Neuronal stem cell (in vitro differentiated cells): ENCODE results near the gene SLC11A1.
A peak's percentile ranks its signal among the peaks of the same experiment; 100 is the strongest.

Experiments used
- DNase-seq: peaks from one replicate; pipeline ENCODE4 v3.0.0-alpha.2; 2013; ENCODE audit warnings: low spot score
- H2AFZ ChIP-seq: one replicate; pipeline ENCODE4 v1.6.1; 2013; ENCODE audit warnings: mild to moderate bottlenecking, low read length, inconsistent platforms
- H2AK5ac ChIP-seq: 2 replicates; pipeline ENCODE4 v1.6.1; 2013; ENCODE audit warnings: low read depth, mild to moderate bottlenecking, inconsistent platforms, low read length, moderate library complexity, mixed read lengths
- H2BK120ac ChIP-seq: 2 replicates; pipeline ENCODE4 v1.6.1; 2013; ENCODE audit warnings: low read depth, mild to moderate bottlenecking, inconsistent platforms, low read length, moderate library complexity, mixed read lengths
- H2BK12ac ChIP-seq: one replicate; pipeline ENCODE4 v1.6.1; 2013; ENCODE audit warnings: low read length, inconsistent platforms
- H2BK15ac ChIP-seq: 2 replicates; pipeline ENCODE4 v1.6.1; 2013; ENCODE audit warnings: mild to moderate bottlenecking, low read length, inconsistent platforms, mixed read lengths
- H2BK5ac ChIP-seq: one replicate; pipeline ENCODE4 v1.6.1; 2013; ENCODE audit warnings: inconsistent platforms, mild to moderate bottlenecking, low read length, moderate library complexity
- H3K14ac ChIP-seq: one replicate; pipeline ENCODE4 v1.6.1; 2013; ENCODE audit warnings: low read length, inconsistent platforms
- H3K18ac ChIP-seq: 2 replicates; pipeline ENCODE4 v1.6.1; 2013; ENCODE audit warnings: low read length, inconsistent platforms
- H3K23ac ChIP-seq: 2 replicates; pipeline ENCODE4 v1.6.1; 2013; ENCODE audit warnings: low read depth, mild to moderate bottlenecking, mixed read lengths, low read length, inconsistent platforms; ENCODE audit not compliant: poor library complexity
- H3K27ac ChIP-seq: replicated peaks from 3 replicates; pipeline ENCODE4 v1.5.1; 2013; ENCODE audit warnings: low read length, inconsistent platforms
- H3K27me3 ChIP-seq, 3 experiments: 2 replicates each; pipeline ENCODE4 v1.6.1; 2013; ENCODE audit warnings: low read length in 3 of 3, mild to moderate bottlenecking in 2 of 3, inconsistent platforms in 1 of 3, low read depth in 1 of 3, mixed read lengths in 1 of 3, moderate library complexity in 1 of 3; ENCODE audit not compliant: control insufficient read depth in 3 of 3, insufficient read depth in 3 of 3
- H3K36me3 ChIP-seq, 2 donors: replicated peaks in 1 of 2; 2 replicates each; pipeline ENCODE4 v1.6.1; 2013; ENCODE audit warnings: low read length in 2 of 2; ENCODE audit not compliant: control insufficient read depth in 2 of 2, insufficient read depth in 2 of 2
- H3K4ac ChIP-seq: 2 replicates; pipeline ENCODE4 v1.6.1; 2013; ENCODE audit warnings: inconsistent platforms, mild to moderate bottlenecking, low read length, moderate library complexity
- H3K4me1 ChIP-seq, 2 donors: 1 replicate in 1 of 2; 2 replicates in 1 of 2; pipeline ENCODE4 v1.6.1; 2013; ENCODE audit warnings: low read length in 2 of 2, low read depth in 1 of 2; ENCODE audit not compliant: control insufficient read depth in 2 of 2, insufficient read depth in 1 of 2
- H3K4me2 ChIP-seq: one replicate; pipeline ENCODE4 v1.6.1; 2013; ENCODE audit warnings: mild to moderate bottlenecking, low read length, inconsistent platforms; ENCODE audit not compliant: insufficient read depth, poor library complexity, severe bottlenecking
- H3K4me3 ChIP-seq, 2 donors: 2 replicates each; pipeline ENCODE4 v1.5.1; 2013; ENCODE audit warnings: low read length in 2 of 2, mild to moderate bottlenecking in 2 of 2, inconsistent platforms in 1 of 2, moderate library complexity in 1 of 2
- H3K79me1 ChIP-seq: one replicate; pipeline ENCODE4 v1.6.1; 2013; ENCODE audit warnings: low read depth, mild to moderate bottlenecking, inconsistent platforms, low read length, moderate library complexity
- H3K9ac ChIP-seq: one replicate; pipeline ENCODE4 v1.6.1; 2013; ENCODE audit warnings: mild to moderate bottlenecking, low read depth, low read length, inconsistent platforms; ENCODE audit not compliant: poor library complexity
- H3K9me3 ChIP-seq, 2 donors: replicated peaks in 1 of 2; 2 replicates each; pipeline versions ENCODE3 to v1.6.1; 2013; ENCODE audit warnings: low read length in 2 of 2, mild to moderate bottlenecking in 2 of 2, inconsistent platforms in 1 of 2, low read depth in 1 of 2, mixed read lengths in 1 of 2, moderate library complexity in 1 of 2; ENCODE audit not compliant: control insufficient read depth in 2 of 2, insufficient read depth in 1 of 2
- H4K8ac ChIP-seq: one replicate; pipeline ENCODE4 v1.6.1; 2013; ENCODE audit warnings: low read depth, mild to moderate bottlenecking, inconsistent platforms, low read length, moderate library complexity
- H4K91ac ChIP-seq: one replicate; pipeline ENCODE4 v1.6.1; 2013; ENCODE audit warnings: low read length, low read depth, mild to moderate bottlenecking, inconsistent platforms; ENCODE audit not compliant: poor library complexity
- WGBS, 2 donors: extraction: QIAGEN DNeasy Blood & Tissue Kit; methylation state at CpG; one replicate each; pipeline ENCODE4 v1.1.7; 2013; ENCODE audit warnings: missing lambda C conversion rate in 2 of 2, mixed read lengths in 1 of 2; ENCODE audit not compliant: insufficient read length in 2 of 2, insufficient replicate concordance in 1 of 2; ENCODE audit errors: extremely low coverage in 2 of 2; 5-methylcytosine and 5-hydroxymethylcytosine counted together

SLC11A1 gene

DNA sequence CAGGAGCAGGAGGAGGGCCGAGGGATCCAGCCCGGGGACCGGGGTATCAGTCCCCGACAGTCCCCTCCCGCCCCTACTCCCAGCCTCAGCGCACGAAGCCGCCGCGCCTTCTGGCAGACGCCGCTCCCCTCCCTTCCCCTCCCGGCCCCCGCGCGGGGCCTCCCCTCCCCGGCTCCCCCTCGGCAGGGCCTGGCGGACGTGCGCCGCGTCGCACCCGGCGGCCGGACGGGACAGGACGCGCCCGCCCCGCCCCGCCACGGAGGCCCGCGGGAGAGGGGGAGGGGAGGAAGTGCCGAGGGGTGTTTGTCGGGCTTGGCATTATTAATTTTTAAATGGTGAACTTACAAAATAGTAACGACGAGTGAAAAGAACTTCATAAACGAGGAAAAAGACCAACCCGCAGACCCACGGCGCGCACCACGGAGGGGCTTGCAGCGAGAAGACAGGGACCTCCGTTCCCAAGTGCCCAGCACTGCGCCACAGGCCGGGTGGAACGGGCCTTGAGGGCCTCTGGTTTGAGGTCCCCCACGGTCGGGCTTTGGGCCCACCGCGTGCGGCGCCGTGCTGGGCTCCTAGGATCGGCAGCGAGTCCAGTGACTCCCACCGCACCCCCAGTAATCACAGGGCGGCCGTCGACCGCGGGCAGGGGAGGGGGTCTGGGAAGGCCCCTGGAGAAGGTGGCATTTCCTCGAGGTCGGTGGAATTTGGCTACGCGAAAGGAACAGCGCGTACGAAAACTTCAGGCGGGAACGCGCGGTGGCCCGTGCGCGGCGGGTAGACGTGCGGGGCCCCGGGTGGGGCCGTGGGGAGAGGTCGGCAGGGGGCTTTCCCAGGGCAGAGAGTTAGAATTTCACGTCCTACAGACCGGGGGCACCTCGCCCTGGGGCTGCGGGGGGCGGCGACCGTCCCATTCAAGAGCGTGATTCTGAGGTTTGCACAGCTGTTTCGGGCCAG lies 16.6 kb downstream of the SLC11A1 start:
- Histone ChIP-seq H3K23ac (peak overlapping the region; percentile 69), H3K18ac (peak overlapping the region; percentile 91), H3K9ac (peak overlapping the region; percentile 63), H4K91ac (no peak overlapping the region), H2AK5ac (peak overlapping the region; percentile 99), H3K4me1 (peaks cover 28 to 30% of the 10 kb centered on the region in 2 donors), H2AFZ (peak overlapping the region; percentile 92), H3K4me2 (peak overlapping the region; percentile 78), H3K79me1 (peaks cover 8% of the 10 kb centered on the region), H3K27ac (no peak overlapping the region), H4K8ac (no peak overlapping the region), H2BK5ac (peak overlapping the region; percentile 9), H3K4ac (peak overlapping the region; percentile 23), H3K14ac (peak overlapping the region; percentile 71), H2BK15ac (peak overlapping the region; percentile 94), H3K9me3 (peaks cover 0 to 3% of the 10 kb centered on the region in 2 donors), H3K36me3 (peaks cover 13 to 24% of the 10 kb centered on the region in 2 donors), H2BK12ac (peak overlapping the region; percentile 88), H3K27me3 (peaks cover 22 to 44% (median 35%) of the 10 kb centered on the region in 3 experiments), H2BK120ac (peak overlapping the region; percentile 72), H3K4me3 (peak overlapping the region; percentile 73 to 92)
- peak; percentile 31 for DNase-seq
- WGBS, 2 donors, result no CpG with 5 or more reads among the region's 95 CpGs

DNA sequence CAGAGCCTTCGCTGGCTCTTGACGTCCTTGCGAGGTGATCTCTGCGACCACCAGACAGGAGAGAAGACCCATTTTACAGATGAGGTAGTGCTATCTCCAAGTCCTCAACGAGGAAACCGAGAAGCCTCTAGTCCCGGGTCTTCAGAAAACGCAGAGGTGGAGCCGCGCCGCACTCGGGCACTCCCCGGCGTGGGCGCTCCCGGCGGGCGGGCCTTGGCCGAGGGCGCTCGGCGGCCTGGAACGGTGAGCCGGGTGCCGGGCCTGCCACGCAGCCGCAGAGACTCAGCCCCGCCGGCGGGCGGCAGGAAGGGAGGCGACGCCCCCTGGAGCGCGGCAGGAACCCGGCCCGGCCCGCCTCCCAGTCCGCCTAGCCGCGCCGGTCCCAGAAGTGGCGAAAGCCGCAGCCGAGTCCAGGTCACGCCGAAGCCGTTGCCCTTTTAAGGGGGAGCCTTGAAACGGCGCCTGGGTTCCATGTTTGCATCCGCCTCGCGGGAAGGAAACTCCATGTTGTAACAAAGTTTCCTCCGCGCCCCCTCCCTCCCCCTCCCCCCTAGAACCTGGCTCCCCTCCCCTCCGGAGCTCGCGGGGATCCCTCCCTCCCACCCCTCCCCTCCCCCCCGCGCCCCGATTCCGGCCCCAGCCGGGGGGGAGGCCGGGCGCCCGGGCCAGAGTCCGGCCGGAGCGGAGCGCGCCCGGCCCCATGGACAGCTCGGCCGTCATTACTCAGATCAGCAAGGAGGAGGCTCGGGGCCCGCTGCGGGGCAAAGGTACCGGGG lies 17.5 kb downstream of the SLC11A1 start, which contains the start of gene CTDSP1:
TSS of gene CTDSP1 (plus strand) at position 478 of the 776 bp plus-strand sequence. CDS start at position 701, 223 bp downstream.
- no peak within 1 kb of the TSS for H3K27ac ChIP-seq
- H3K14ac ChIP-seq, result peak within 1 kb of the TSS; percentile 94
- H2AFZ ChIP-seq, result peak within 1 kb of the TSS; percentile 92
- WGBS, 2 donors, result no CpG with 5 or more reads among the region's 78 CpGs
- peak within 1 kb of the TSS; percentile 66 for H3K4ac ChIP-seq
- H3K18ac ChIP-seq, result peak within 1 kb of the TSS; percentile 98
- H3K36me3 ChIP-seq, result peaks cover 20 to 33% of the 10 kb centered on the region in 2 donors
- peaks cover 0 to 3% of the 10 kb centered on the region in 2 donors for H3K9me3 ChIP-seq
- peak within 1 kb of the TSS; percentile 91 to 92 for H3K4me3 ChIP-seq
- H3K9ac ChIP-seq, result peak within 1 kb of the TSS; percentile 96
- H2AK5ac ChIP-seq, result peak within 1 kb of the TSS; percentile 99
- H2BK12ac ChIP-seq, result peak within 1 kb of the TSS; percentile 88
- H2BK5ac ChIP-seq, result peak within 1 kb of the TSS; percentile 90
- no peak within 1 kb of the TSS for H4K8ac ChIP-seq
- no peak within 1 kb of the TSS for H4K91ac ChIP-seq
- H3K4me1 ChIP-seq, result peaks cover 28 to 30% of the 10 kb centered on the region in 2 donors
- peak; percentile 91 for DNase-seq
- peak within 1 kb of the TSS; percentile 93 for H3K4me2 ChIP-seq
- H2BK120ac ChIP-seq, result peak within 1 kb of the TSS; percentile 97
- peak within 1 kb of the TSS; percentile 89 for H3K23ac ChIP-seq
- H3K79me1 ChIP-seq, result peaks cover 8% of the 10 kb centered on the region
- peaks cover 22 to 35% (median 35%) of the 10 kb centered on the region in 3 experiments for H3K27me3 ChIP-seq
- H2BK15ac ChIP-seq, result peak within 1 kb of the TSS; percentile 65

DNA sequence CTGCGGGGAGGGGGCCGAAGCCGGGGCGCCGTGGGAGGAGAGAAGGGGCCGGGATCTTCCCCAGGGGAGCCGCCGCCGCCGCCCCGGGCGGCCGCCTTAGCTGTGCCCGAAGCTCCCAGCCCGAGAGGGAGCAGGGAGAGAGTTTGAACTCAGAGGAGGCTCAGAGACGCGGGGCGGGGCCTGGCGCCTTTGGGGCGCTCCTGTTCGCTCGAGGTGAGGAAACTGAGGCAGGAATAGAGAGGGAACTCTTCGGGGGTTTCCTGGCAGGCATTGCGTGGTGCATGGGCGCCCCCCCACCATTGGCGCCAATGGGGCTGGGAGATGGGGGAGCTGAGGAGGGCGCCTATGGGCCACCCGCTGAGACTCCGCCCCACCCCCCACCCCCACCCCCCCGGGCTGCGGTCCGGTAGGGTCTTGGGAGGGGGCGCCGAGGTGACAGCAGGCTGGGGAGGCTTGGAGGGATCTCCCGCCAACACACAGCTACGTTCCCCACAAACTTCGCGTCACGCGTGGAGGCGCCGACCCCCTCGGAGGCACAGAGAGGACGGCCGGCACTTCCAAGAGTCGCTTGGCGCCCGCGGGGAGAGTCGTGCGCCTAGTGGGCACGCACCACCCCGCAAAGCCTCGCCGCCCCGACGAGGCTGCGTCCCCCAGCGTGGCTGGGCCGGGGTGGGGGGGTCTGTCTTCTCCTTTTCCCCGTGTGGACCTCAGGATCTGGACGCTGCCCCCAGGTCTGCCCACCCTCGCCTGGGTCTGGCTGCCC lies 18.3 kb downstream of the SLC11A1 start:
- WGBS, 2 donors, result no CpG with 5 or more reads among the region's 63 CpGs
- Histone ChIP-seq H3K14ac (peak overlapping the region; percentile 94), H3K4ac (peak overlapping the region; percentile 66), H3K27me3 (peaks cover 22 to 31% (median 30%) of the 10 kb centered on the region in 3 experiments), H3K27ac (no peak overlapping the region), H3K4me1 (peaks cover 31 to 34% of the 10 kb centered on the region in 2 donors), H3K36me3 (peaks cover 21 to 40% of the 10 kb centered on the region in 2 donors), H2BK5ac (peak overlapping the region; percentile 90), H2BK15ac (no peak overlapping the region), H4K8ac (no peak overlapping the region), H3K23ac (peak overlapping the region; percentile 89), H3K18ac (peak overlapping the region; percentile 98), H3K4me2 (peak overlapping the region; percentile 93), H3K79me1 (peaks cover 6% of the 10 kb centered on the region), H3K4me3 (peak overlapping the region; percentile 91 to 92), H3K9ac (peak overlapping the region; percentile 96), H4K91ac (no peak overlapping the region), H2BK12ac (peak overlapping the region; percentile 58), H2AFZ (peak overlapping the region; percentile 85), H3K9me3 (no peaks in the 10 kb centered on the region), H2AK5ac (peak overlapping the region; percentile 97), H2BK120ac (peak overlapping the region; percentile 97)
- DNase-seq, result peak; percentile 30
